SK-N-SH (cell line): ENCODE measurements around the gene CCDC138. TPM values are rescaled to one million over a fixed set of nuclear protein-coding genes. Genes with fewer than 3 reads are reported as not detected.

Experiments used
- CTCF ChIA-PET: fragments of 300-600, 350-600 bp; formaldehyde crosslinking; extraction: SDS; loops from one replicate; lab custom pipeline; 2021; lab: Yijun Ruan, JAX
- POLR2A ChIA-PET: fragments of 350-600 bp; sonication (Branson Sonifier 250); formaldehyde crosslinking; extraction: SDS; loops from one replicate; lab custom pipeline; 2020; ENCODE audit warnings: antibody characterized with exemption, inconsistent platforms; lab: Yijun Ruan, JAX
- DNase-seq: peaks from one replicate; pipeline ENCODE4 v3.0.0; 2012
- H2AFZ ChIP-seq: fragments of 200-600 bp; sonication (generic); 2 replicates; pipeline ENCODE4 v1.8.1; 2016; ENCODE audit warnings: antibody characterized with exemption, mild to moderate bottlenecking, low read depth
- H3F3A ChIP-seq: fragments of 200-600 bp; sonication (generic); replicated peaks from 2 replicates; pipeline ENCODE3; 2016; ENCODE audit warnings: antibody characterized with exemption, mild to moderate bottlenecking; ENCODE audit not compliant: insufficient read depth
- H3K27ac ChIP-seq, 2 experiments: fragments of 200-500 bp in 1 of 2; fragments of 200-600 bp in 1 of 2; sonication (Bioruptor generic) in 1 of 2; sonication (generic), shearing (Covaris generic) in 1 of 2; 2 replicates each; pipeline versions ENCODE4 v1.5.1 to v1.6.1; 2014 to 2016; ENCODE audit warnings: low read depth in 2 of 2, inconsistent platforms in 1 of 2, low read length in 1 of 2, mild to moderate bottlenecking in 1 of 2, mixed read lengths in 1 of 2
- H3K27me3 ChIP-seq: fragments of 200-600 bp; sonication (generic), shearing (Covaris generic); 2 replicates; pipeline ENCODE4 v1.6.1; 2016; ENCODE audit warnings: mixed run types; ENCODE audit not compliant: insufficient read depth
- H3K36me3 ChIP-seq, 2 experiments: fragments of 200-500 bp in 1 of 2; fragments of 200-600 bp in 1 of 2; sonication (Bioruptor generic) in 1 of 2; sonication (generic) in 1 of 2; replicated peaks in 1 of 2; 2 replicates each; pipeline versions ENCODE3 to v1.5.1; 2014 to 2016; ENCODE audit warnings: low read length in 1 of 2, mild to moderate bottlenecking in 1 of 2; ENCODE audit not compliant: insufficient read depth in 2 of 2, control insufficient read depth in 1 of 2
- H3K4me1 ChIP-seq, 2 experiments: fragments of 200-500 bp in 1 of 2; fragments of 200-600 bp in 1 of 2; sonication (Bioruptor generic) in 1 of 2; sonication (generic), shearing (Covaris generic) in 1 of 2; 2 replicates each; pipeline versions ENCODE4 v1.5.1 to v1.6.1; 2014 to 2016; ENCODE audit warnings: low read depth in 1 of 2, low read length in 1 of 2, mixed run types in 1 of 2; ENCODE audit not compliant: insufficient read depth in 2 of 2, control insufficient read depth in 1 of 2
- H3K4me2 ChIP-seq: fragments of 200-600 bp; sonication (generic), shearing (Covaris generic); 2 replicates; pipeline ENCODE4 v1.6.1; 2017; ENCODE audit warnings: mixed run types
- H3K4me3 ChIP-seq, 2 experiments: fragments of 200-500 bp in 1 of 2; fragments of 200-600 bp in 1 of 2; sonication (Bioruptor generic) in 1 of 2; sonication (generic), shearing (Covaris generic) in 1 of 2; 2 replicates each; pipeline versions ENCODE4 v1.5.1 to v1.8.1; 2014 to 2016; ENCODE audit warnings: low read depth in 2 of 2, inconsistent platforms in 1 of 2, low read length in 1 of 2, mild to moderate bottlenecking in 1 of 2, mixed read lengths in 1 of 2, moderate library complexity in 1 of 2
- H3K79me2 ChIP-seq: fragments of 200-600 bp; sonication (generic); 2 replicates; pipeline ENCODE4 v1.8.1; 2017; ENCODE audit warnings: mild to moderate bottlenecking; ENCODE audit not compliant: insufficient read depth
- H3K9ac ChIP-seq: fragments of 200-600 bp; sonication (generic); 2 replicates; pipeline ENCODE4 v1.6.1; 2017; ENCODE audit warnings: mixed run types
- H3K9me2 ChIP-seq: fragments of 200-600 bp; sonication (generic); 2 replicates; pipeline ENCODE4 v1.6.1; 2017; ENCODE audit warnings: mixed run types
- H3K9me3 ChIP-seq: fragments of 200-600 bp; sonication (generic); 2 replicates; pipeline ENCODE4 v1.6.1; 2017; ENCODE audit warnings: mixed run types, mild to moderate bottlenecking, moderate library complexity
- H4K20me1 ChIP-seq: fragments of 200-600 bp; sonication (generic); 2 replicates; pipeline ENCODE4 v1.6.1; 2017; ENCODE audit warnings: mild to moderate bottlenecking, mixed run types; ENCODE audit not compliant: insufficient read depth
- ELF1 ChIP-seq: IDR thresholded peaks from 2 replicates; pipeline ENCODE4 v1.4.0; 2012
- FOXJ3 ChIP-seq: sonication (generic); formaldehyde crosslinking; IDR thresholded peaks from 2 replicates; pipeline ENCODE4 v1.5.1; 2020; ENCODE audit warnings: mild to moderate bottlenecking, missing genetic modification reagents
- NFIC ChIP-seq: IDR thresholded peaks from 2 replicates; pipeline ENCODE4 v1.4.0; 2012; ENCODE audit warnings: borderline replicate concordance
- REST ChIP-seq: IDR thresholded peaks from 2 replicates; pipeline ENCODE4 v1.6.1; 2012; ENCODE audit warnings: mild to moderate bottlenecking, low read depth, low read length, moderate library complexity
- TCF12 ChIP-seq: IDR thresholded peaks from 2 replicates; pipeline ENCODE4 v1.4.0; 2012
- USF1 ChIP-seq: IDR thresholded peaks from 2 replicates; pipeline ENCODE4 v1.4.0; 2012; ENCODE audit warnings: low read depth, borderline replicate concordance
- USF2 ChIP-seq: fragments of 150-350 bp; IDR thresholded peaks from 2 replicates; pipeline ENCODE4 v1.6.1; 2017; ENCODE audit warnings: antibody characterized with exemption, low read length, low read depth, borderline replicate concordance
- WGBS: methylation state at CpG from one replicate; pipeline ENCODE4 v1.1.6; 2017; ENCODE audit warnings: low lambda C conversion rate; 5-methylcytosine and 5-hydroxymethylcytosine counted together
- polyA plus RNA-seq, 3 experiments: library from polyadenylated mRNA; depleted of rRNA; stranded (reverse); fragments of >200 nt; gene quantifications; 2 replicates each; pipeline ENCODE4 v1.2.3, GENCODE V29; 2012
- TF ChIP-seq, protein P1 (sequence below): IDR thresholded peaks from 2 replicates; pipeline ENCODE4 v1.4.0; 2012; ENCODE audit warnings: low read depth, borderline replicate concordance
- TF ChIP-seq, protein P2 (sequence below): fragments of 200-600 bp; sonication (generic); IDR thresholded peaks from 2 replicates; pipeline ENCODE4 v1.6.1; 2017; ENCODE audit warnings: antibody characterized with exemption, mild to moderate bottlenecking, moderate library complexity

The CCDC138 gene
- polyA plus RNA-seq, 1 of the 3 experiments (the other 2 are of a cell fraction), result 1.2 TPM

DNA sequence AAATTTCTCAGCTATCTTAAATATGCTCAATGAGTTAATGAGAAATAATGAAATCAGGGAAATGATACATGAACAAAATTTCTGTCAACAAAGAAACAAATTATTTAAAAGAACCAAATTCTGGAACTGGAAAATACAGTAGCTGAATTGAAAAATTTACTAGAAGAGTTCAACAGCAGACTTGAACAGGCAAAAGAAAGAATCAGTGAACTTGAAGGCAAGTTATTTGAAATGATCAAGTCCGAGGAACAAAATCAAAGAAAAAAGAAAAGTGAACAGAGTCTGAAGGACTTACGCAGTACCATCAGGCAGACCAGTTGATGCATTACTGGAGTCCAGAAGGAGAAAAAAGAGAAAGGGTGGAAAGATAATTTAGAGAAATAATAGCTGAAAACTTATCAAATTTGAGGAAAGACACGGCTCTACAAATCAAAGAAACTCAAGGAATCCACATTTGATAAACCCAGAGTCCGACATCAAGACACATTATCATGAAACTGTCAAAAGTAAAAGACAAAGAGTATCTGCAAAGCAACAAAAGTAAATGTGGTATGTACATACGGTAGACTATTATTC, 83.6 kb downstream of the CCDC138 start:
- POLR2A ChIA-PET, result no interaction called here

GRCh38 chr2:108877506-108877905, 90.9 kb downstream of the CCDC138 start:
- Histone ChIP-seq H3K9me2 (no peaks in the 10 kb centered on the region), H3K4me1 (no peaks in the 10 kb centered on the region), H3K27ac (no peak overlapping the region), H4K20me1 (no peaks in the 10 kb centered on the region), H3K9ac (no peak overlapping the region), H3K36me3 (peaks cover 0 to 7% of the 10 kb centered on the region in 2 experiments), H3K9me3 (0 out of 2 replicates have a peak, but pooled peaks cover 4% of the 10 kb centered on the region), H2AFZ (no peak overlapping the region), H3K79me2 (no peaks in the 10 kb centered on the region), H3K4me2 (no peak overlapping the region), H3K27me3 (no peaks in the 10 kb centered on the region), H3F3A (no peaks in the 10 kb centered on the region), H3K4me3 (no peak overlapping the region)
- TF ChIP-seq REST (no peak), FOXJ3 (CRISPR knock-in tag) (no peak), USF2 (no peak), TCF12 (no peak)
- TF ChIP-seq, protein P1, sequence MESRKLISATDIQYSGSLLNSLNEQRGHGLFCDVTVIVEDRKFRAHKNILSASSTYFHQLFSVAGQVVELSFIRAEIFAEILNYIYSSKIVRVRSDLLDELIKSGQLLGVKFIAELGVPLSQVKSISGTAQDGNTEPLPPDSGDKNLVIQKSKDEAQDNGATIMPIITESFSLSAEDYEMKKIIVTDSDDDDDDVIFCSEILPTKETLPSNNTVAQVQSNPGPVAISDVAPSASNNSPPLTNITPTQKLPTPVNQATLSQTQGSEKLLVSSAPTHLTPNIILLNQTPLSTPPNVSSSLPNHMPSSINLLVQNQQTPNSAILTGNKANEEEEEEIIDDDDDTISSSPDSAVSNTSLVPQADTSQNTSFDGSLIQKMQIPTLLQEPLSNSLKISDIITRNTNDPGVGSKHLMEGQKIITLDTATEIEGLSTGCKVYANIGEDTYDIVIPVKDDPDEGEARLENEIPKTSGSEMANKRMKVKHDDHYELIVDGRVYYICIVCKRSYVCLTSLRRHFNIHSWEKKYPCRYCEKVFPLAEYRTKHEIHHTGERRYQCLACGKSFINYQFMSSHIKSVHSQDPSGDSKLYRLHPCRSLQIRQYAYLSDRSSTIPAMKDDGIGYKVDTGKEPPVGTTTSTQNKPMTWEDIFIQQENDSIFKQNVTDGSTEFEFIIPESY, result no peak
- TF ChIP-seq, protein P2, sequence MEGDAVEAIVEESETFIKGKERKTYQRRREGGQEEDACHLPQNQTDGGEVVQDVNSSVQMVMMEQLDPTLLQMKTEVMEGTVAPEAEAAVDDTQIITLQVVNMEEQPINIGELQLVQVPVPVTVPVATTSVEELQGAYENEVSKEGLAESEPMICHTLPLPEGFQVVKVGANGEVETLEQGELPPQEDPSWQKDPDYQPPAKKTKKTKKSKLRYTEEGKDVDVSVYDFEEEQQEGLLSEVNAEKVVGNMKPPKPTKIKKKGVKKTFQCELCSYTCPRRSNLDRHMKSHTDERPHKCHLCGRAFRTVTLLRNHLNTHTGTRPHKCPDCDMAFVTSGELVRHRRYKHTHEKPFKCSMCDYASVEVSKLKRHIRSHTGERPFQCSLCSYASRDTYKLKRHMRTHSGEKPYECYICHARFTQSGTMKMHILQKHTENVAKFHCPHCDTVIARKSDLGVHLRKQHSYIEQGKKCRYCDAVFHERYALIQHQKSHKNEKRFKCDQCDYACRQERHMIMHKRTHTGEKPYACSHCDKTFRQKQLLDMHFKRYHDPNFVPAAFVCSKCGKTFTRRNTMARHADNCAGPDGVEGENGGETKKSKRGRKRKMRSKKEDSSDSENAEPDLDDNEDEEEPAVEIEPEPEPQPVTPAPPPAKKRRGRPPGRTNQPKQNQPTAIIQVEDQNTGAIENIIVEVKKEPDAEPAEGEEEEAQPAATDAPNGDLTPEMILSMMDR, result peak; percentile 21; the same call in 1 of the 2 replicates
- WGBS, result 99% methylated on average over 2 of the region's 2 CpGs
- POLR2A ChIA-PET, result no interaction called here
- CTCF ChIA-PET, result no interaction called here
- no peak for DNase-seq

More for the DNA sequence above, 83.6 kb downstream of the CCDC138 start:
- WGBS, result 94% methylated on average over 5 of the region's 5 CpGs
- no peak for TF ChIP-seq ELF1
- TF ChIP-seq NFIC, result no peak
- no peak for TF ChIP-seq USF1
- TF ChIP-seq, all 33 proteins: peak for 0
- Histone ChIP-seq H3K27me3 (no peaks in the 10 kb centered on the region), H3K4me2 (no peak overlapping the region), H3F3A (no peaks in the 10 kb centered on the region), H3K27ac (no peak overlapping the region), H3K9ac (no peak overlapping the region), H2AFZ (no peak overlapping the region), H3K4me1 (no peaks in the 10 kb centered on the region), H3K4me3 (no peak overlapping the region), H3K9me3 (0 out of 2 replicates have a peak, but pooled peaks cover 11% of the 10 kb centered on the region), H3K36me3 (peaks cover 9 to 20% of the 10 kb centered on the region in 2 experiments), H3K9me2 (no peaks in the 10 kb centered on the region), H3K79me2 (no peaks in the 10 kb centered on the region), H4K20me1 (no peaks in the 10 kb centered on the region)
- CTCF ChIA-PET, result interaction anchor here (3.5 kb wide), 1 partner anchor 14 kb away, joined by 9 read pairs; no protein-coding TSS in a partner anchor
- no peak for DNase-seq
